Adrenal gland (tissue), 5 donors: ENCODE results near the gene ZBTB46.

Experiments used
- CTCF ChIP-seq, 6 experiments: fragments of 450-650 bp in 4 of 6; fragments of 200-600 bp in 2 of 6; sonication (generic) in 1 of 6; IDR thresholded peaks; 1 replicate in 5 of 6; 2 replicates in 1 of 6; pipeline versions ENCODE4 v1.5.1 to v1.8.0; 2016 to 2021; ENCODE audit warnings: antibody characterized with exemption in 6 of 6, mild to moderate bottlenecking in 2 of 6, moderate library complexity in 1 of 6
- POLR2A ChIP-seq, 2 donors: fragments of 450-650 bp; IDR thresholded peaks; one replicate each; pipeline ENCODE4 v1.6.1; 2017; ENCODE audit warnings: antibody characterized with exemption in 2 of 2, mild to moderate bottlenecking in 2 of 2, moderate library complexity in 1 of 2
- donor health status: DM: no; HTN: no; CAD: no.

GRCh38 chr20:63766695-63767426, 64.2 kb downstream of the ZBTB46 start:
- no peak for TF ChIP-seq CTCF (IDR thresholded peaks at IDR 0.05)
- no peak for TF ChIP-seq POLR2A (IDR thresholded peaks at IDR 0.05)
